WTC11 (cell line): ENCODE results near the gene DNAH14. TPM values are rescaled to one million over a fixed set of nuclear protein-coding genes. Genes with fewer than 3 reads are reported as not detected.

ENCODE experiments used
- ATAC-seq: fragments of 200-7000 bp; cut with Tn5 transposase; 2 replicates; pipeline ENCODE4 v1.10.0; 2021; ENCODE audit warnings: mild to moderate bottlenecking, moderate library complexity
- CTCF ChIA-PET: fragments of 300-600 bp; sonication (Branson Sonifier 250); formaldehyde crosslinking; loops from one replicate; lab custom pipeline; 2021; ENCODE audit warnings: antibody characterized with exemption; lab: Charles Lee
- POLR2A ChIA-PET: fragments of 350-600 bp; sonication (Branson Sonifier 250); formaldehyde crosslinking; loops from one replicate; lab custom pipeline; 2021; ENCODE audit warnings: antibody characterized with exemption; lab: Charles Lee
- DNase-seq: peaks from one replicate; pipeline ENCODE4 v3.0.0; 2021; ENCODE audit warnings: low spot score
- H3K27ac Mint-ChIP-seq: 2 replicates; pipeline ENCODE4 v1.8.0; 2021; ENCODE audit warnings: mixed read lengths
- H3K27me3 Mint-ChIP-seq: 2 replicates; pipeline ENCODE4 v1.8.0; 2021; ENCODE audit warnings: low read depth, mild to moderate bottlenecking, moderate library complexity, mixed read lengths
- H3K36me3 Mint-ChIP-seq: 2 replicates; pipeline ENCODE4 v1.8.0; 2021; ENCODE audit warnings: mixed read lengths
- H3K4me1 Mint-ChIP-seq: 2 replicates; pipeline ENCODE4 v1.8.0; 2022; ENCODE audit warnings: mixed read lengths
- H3K4me3 Mint-ChIP-seq: 2 replicates; pipeline ENCODE4 v1.8.0; 2021; ENCODE audit warnings: mild to moderate bottlenecking, moderate library complexity, mixed read lengths
- H3K9me3 Mint-ChIP-seq: 2 replicates; pipeline ENCODE4 v1.8.0; 2021; ENCODE audit warnings: mixed read lengths
- CREM ChIP-seq: sonication (generic); formaldehyde crosslinking; IDR thresholded peaks from 2 replicates; pipeline ENCODE4 v1.8.1; 2022; ENCODE audit warnings: mild to moderate bottlenecking, missing genetic modification reagents, moderate library complexity
- CTCF ChIP-seq: fragments of 200-600 bp; IDR thresholded peaks from 2 replicates; pipeline ENCODE4 v1.8.0; 2022; ENCODE audit warnings: antibody characterized with exemption
- EMX1 ChIP-seq: fragments of 250-450 bp; sonication (Bioruptor Pico); IDR thresholded peaks from 2 replicates; pipeline ENCODE4 v1.8.0; 2021; ENCODE audit warnings: mild to moderate bottlenecking
- GABPB1 ChIP-seq: sonication (generic); formaldehyde crosslinking; IDR thresholded peaks from 2 replicates; pipeline ENCODE4 v1.8.1; 2023; ENCODE audit warnings: mild to moderate bottlenecking, missing genetic modification reagents
- HMGA2 ChIP-seq: fragments of 250-450 bp; sonication (Bioruptor Pico); IDR thresholded peaks from 2 replicates; pipeline ENCODE4 v1.4.0; 2021; ENCODE audit warnings: mild to moderate bottlenecking, moderate library complexity
- HMGXB4 ChIP-seq: sonication (generic); formaldehyde crosslinking; IDR thresholded peaks from 2 replicates; pipeline ENCODE4 v1.8.1; 2023; ENCODE audit warnings: mild to moderate bottlenecking, moderate library complexity, missing genetic modification reagents
- KAT7 ChIP-seq: sonication (generic); formaldehyde crosslinking; IDR thresholded peaks from 2 replicates; pipeline ENCODE4 v1.8.1; 2023; ENCODE audit warnings: missing genetic modification reagents, mild to moderate bottlenecking, borderline replicate concordance
- MXD4 ChIP-seq: fragments of 250-450 bp; sonication (Bioruptor Pico); IDR thresholded peaks from 2 replicates; pipeline ENCODE4 v1.8.0; 2021; ENCODE audit warnings: mild to moderate bottlenecking, moderate library complexity, borderline replicate concordance
- NR2C2 ChIP-seq: sonication (generic); formaldehyde crosslinking; IDR thresholded peaks from 2 replicates; pipeline ENCODE4 v1.8.0; 2022; ENCODE audit warnings: mild to moderate bottlenecking, missing genetic modification reagents
- NR3C1 ChIP-seq: sonication (generic); formaldehyde crosslinking; conservative IDR thresholded peaks from 2 replicates; pipeline ENCODE4 v1.8.1; 2023; ENCODE audit warnings: low read depth, mild to moderate bottlenecking, missing genetic modification reagents
- SMAD4 ChIP-seq: sonication (generic); formaldehyde crosslinking; IDR thresholded peaks from 2 replicates; pipeline ENCODE4 v1.8.0; 2022; ENCODE audit warnings: mild to moderate bottlenecking, missing genetic modification reagents
- STAT6 ChIP-seq: sonication (generic); formaldehyde crosslinking; conservative IDR thresholded peaks from 2 replicates; pipeline ENCODE4 v1.8.1; 2023; ENCODE audit warnings: mild to moderate bottlenecking, low read depth, missing genetic modification reagents, moderate library complexity
- TEAD1 ChIP-seq: sonication (generic); formaldehyde crosslinking; IDR thresholded peaks from 2 replicates; pipeline ENCODE4 v1.8.0; 2022; ENCODE audit warnings: mild to moderate bottlenecking, missing genetic modification reagents
- TEAD4 ChIP-seq: sonication (generic); formaldehyde crosslinking; IDR thresholded peaks from 2 replicates; pipeline ENCODE4 v1.8.0; 2022; ENCODE audit warnings: mild to moderate bottlenecking, missing genetic modification reagents
- TP53 ChIP-seq: sonication (generic); formaldehyde crosslinking; IDR thresholded peaks from 2 replicates; pipeline ENCODE4 v1.8.1; 2023; ENCODE audit warnings: mild to moderate bottlenecking, missing genetic modification reagents
- ZNF425 ChIP-seq: fragments of 250-450 bp; sonication (Bioruptor Pico); conservative IDR thresholded peaks from 2 replicates; pipeline ENCODE4 v1.9.0; 2021; ENCODE audit warnings: mild to moderate bottlenecking
- total RNA-seq: library from RNA; stranded (reverse); gene quantifications from 3 replicates; pipeline ENCODE4 v1.2.3, GENCODE V29; 2021
- TF ChIP-seq, protein P1 (sequence below): fragments of 250-450 bp; sonication (Bioruptor Pico); IDR thresholded peaks from 2 replicates; pipeline ENCODE4 v1.9.0; 2021; ENCODE audit warnings: mild to moderate bottlenecking
- TF ChIP-seq, protein P2 (sequence below): sonication (generic); formaldehyde crosslinking; IDR thresholded peaks from 2 replicates; pipeline ENCODE4 v1.8.0; 2022; ENCODE audit warnings: mild to moderate bottlenecking, missing genetic modification reagents
- TF ChIP-seq, protein P3 (sequence below): fragments of 250-450 bp; sonication (Bioruptor Pico); IDR thresholded peaks from 2 replicates; pipeline ENCODE4 v1.9.0; 2021; ENCODE audit warnings: moderate library complexity, mild to moderate bottlenecking, inconsistent platforms, borderline replicate concordance
- TF ChIP-seq, protein P4 (sequence below): sonication (generic); formaldehyde crosslinking; IDR thresholded peaks from 2 replicates; pipeline ENCODE4 v1.8.0; 2023; ENCODE audit warnings: mild to moderate bottlenecking, missing genetic modification reagents
- TF ChIP-seq, protein P5 (sequence below): sonication (generic); formaldehyde crosslinking; IDR thresholded peaks from 2 replicates; pipeline ENCODE4 v1.8.1; 2023; ENCODE audit warnings: mild to moderate bottlenecking, missing genetic modification reagents

Gene DNAH14
- total RNA-seq, 1 experiment from 2014 or later = 34.1 TPM

DNA sequence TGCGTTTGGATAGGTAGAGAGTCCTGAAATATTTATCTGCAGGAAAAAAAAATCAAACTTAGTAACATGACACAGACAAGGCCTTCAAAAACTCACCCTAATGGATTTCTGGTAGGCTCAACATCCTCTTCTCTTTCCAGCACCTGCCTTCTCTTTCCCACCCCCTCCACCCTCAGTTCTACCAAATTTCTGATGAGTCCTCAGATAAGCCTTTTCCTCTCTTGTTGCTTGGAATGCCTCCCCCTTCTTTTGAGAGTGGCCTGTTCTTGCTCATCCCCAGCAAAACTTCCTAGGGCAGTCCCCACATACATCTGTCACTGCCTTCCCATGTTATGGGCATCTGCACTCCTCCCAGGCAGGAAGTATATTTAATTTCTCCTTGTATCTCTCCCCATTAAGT is 506.0 kb downstream of the DNAH14 start:
- H3K9me3 Mint-ChIP-seq = peaks cover 13% of the 10 kb centered on the region
- H3K27ac Mint-ChIP-seq = no peak overlapping the region
- H3K36me3 Mint-ChIP-seq = peaks cover 17% of the 10 kb centered on the region
- no peak for TF ChIP-seq HMGXB4
- TF ChIP-seq, protein P1, sequence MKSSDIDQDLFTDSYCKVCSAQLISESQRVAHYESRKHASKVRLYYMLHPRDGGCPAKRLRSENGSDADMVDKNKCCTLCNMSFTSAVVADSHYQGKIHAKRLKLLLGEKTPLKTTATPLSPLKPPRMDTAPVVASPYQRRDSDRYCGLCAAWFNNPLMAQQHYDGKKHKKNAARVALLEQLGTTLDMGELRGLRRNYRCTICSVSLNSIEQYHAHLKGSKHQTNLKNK (CRISPR knock-in tag) = no peak
- no peak for TF ChIP-seq NR2C2 (CRISPR knock-in tag)
- TF ChIP-seq, protein P2, sequence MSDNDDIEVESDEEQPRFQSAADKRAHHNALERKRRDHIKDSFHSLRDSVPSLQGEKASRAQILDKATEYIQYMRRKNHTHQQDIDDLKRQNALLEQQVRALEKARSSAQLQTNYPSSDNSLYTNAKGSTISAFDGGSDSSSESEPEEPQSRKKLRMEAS (CRISPR knock-in tag) = no peak
- no peak for TF ChIP-seq EMX1 (CRISPR knock-in tag)
- no peak for TF ChIP-seq NR3C1 (CRISPR knock-in tag)
- no peak for TF ChIP-seq CREM (CRISPR knock-in tag)
- no peak for TF ChIP-seq CTCF
- TF ChIP-seq TEAD4 (CRISPR knock-in tag) = no peak
- TF ChIP-seq TEAD1 (CRISPR knock-in tag) = no peak
- no peak for TF ChIP-seq SMAD4 (CRISPR knock-in tag)
- TF ChIP-seq, protein P3, sequence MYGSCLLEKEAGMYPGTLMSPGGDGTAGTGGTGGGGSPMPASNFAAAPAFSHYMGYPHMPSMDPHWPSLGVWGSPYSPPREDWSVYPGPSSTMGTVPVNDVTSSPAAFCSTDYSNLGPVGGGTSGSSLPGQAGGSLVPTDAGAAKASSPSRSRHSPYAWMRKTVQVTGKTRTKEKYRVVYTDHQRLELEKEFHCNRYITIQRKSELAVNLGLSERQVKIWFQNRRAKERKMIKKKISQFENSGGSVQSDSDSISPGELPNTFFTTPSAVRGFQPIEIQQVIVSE (CRISPR knock-in tag) = no peak
- TF ChIP-seq, all 79 proteins: peak for 0
- DNase-seq (no peak), ATAC-seq (no peak)
- POLR2A ChIA-PET = no interaction called here
- H3K4me3 Mint-ChIP-seq = no peak overlapping the region
- no peaks in the 10 kb centered on the region; the same call in none of the 2 replicates for H3K4me1 Mint-ChIP-seq
- CTCF ChIA-PET = no interaction called here
- peaks cover 16% of the 10 kb centered on the region for H3K27me3 Mint-ChIP-seq

DNA sequence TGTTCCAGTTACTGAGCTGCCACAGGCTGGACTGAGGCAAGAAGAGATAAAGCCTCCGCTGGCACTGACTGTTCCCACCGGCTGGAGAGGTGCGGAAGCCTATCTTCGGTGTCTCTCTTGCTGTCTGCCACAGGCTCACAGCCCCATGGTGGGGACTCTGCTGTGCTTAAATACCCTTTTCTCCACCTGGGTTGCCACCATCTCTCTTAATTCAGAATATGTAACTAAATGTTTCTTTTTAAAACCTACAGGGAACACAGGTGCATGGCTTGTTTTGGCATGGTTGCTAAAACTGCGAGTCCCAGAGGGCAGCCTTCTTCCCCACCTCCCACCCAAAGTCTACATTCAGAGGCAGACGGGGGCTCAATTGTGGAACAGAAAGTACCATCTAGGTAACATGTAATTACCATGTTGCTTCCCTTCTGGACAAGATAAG is 506.5 kb downstream of the DNAH14 start:
- H3K27me3 Mint-ChIP-seq = peaks cover 12% of the 10 kb centered on the region
- POLR2A ChIA-PET = no interaction called here
- TF ChIP-seq TP53 (CRISPR knock-in tag) (no peak), HMGA2 (CRISPR knock-in tag) (no peak), ZNF425 (CRISPR knock-in tag) (no peak), STAT6 (CRISPR knock-in tag) (no peak), MXD4 (CRISPR knock-in tag) (no peak), KAT7 (CRISPR knock-in tag) (no peak), TEAD1 (CRISPR knock-in tag) (no peak), NR3C1 (CRISPR knock-in tag) (no peak), GABPB1 (CRISPR knock-in tag) (no peak)
- TF ChIP-seq, protein P4, sequence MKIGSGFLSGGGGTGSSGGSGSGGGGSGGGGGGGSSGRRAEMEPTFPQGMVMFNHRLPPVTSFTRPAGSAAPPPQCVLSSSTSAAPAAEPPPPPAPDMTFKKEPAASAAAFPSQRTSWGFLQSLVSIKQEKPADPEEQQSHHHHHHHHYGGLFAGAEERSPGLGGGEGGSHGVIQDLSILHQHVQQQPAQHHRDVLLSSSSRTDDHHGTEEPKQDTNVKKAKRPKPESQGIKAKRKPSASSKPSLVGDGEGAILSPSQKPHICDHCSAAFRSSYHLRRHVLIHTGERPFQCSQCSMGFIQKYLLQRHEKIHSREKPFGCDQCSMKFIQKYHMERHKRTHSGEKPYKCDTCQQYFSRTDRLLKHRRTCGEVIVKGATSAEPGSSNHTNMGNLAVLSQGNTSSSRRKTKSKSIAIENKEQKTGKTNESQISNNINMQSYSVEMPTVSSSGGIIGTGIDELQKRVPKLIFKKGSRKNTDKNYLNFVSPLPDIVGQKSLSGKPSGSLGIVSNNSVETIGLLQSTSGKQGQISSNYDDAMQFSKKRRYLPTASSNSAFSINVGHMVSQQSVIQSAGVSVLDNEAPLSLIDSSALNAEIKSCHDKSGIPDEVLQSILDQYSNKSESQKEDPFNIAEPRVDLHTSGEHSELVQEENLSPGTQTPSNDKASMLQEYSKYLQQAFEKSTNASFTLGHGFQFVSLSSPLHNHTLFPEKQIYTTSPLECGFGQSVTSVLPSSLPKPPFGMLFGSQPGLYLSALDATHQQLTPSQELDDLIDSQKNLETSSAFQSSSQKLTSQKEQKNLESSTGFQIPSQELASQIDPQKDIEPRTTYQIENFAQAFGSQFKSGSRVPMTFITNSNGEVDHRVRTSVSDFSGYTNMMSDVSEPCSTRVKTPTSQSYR = no peak
- TF ChIP-seq, protein P5, sequence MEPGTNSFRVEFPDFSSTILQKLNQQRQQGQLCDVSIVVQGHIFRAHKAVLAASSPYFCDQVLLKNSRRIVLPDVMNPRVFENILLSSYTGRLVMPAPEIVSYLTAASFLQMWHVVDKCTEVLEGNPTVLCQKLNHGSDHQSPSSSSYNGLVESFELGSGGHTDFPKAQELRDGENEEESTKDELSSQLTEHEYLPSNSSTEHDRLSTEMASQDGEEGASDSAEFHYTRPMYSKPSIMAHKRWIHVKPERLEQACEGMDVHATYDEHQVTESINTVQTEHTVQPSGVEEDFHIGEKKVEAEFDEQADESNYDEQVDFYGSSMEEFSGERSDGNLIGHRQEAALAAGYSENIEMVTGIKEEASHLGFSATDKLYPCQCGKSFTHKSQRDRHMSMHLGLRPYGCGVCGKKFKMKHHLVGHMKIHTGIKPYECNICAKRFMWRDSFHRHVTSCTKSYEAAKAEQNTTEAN (CRISPR knock-in tag) = no peak

More for the DNA sequence above, 506.5 kb downstream of the DNAH14 start:
- CTCF ChIA-PET = no interaction called here
- Mint-ChIP-seq H3K27ac (no peak overlapping the region), H3K36me3 (peaks cover 13% of the 10 kb centered on the region), H3K4me3 (no peak overlapping the region), H3K4me1 (no peaks in the 10 kb centered on the region; the same call in 1 of the 2 replicates), H3K9me3 (peaks cover 10% of the 10 kb centered on the region)
- 0 out of 2 replicates have a peak, but pooled peaks have one; percentile 35 for ATAC-seq
- no peak for DNase-seq
